Stimulated activated CD8-positive, alpha-beta memory T cell treated with anti-CD3 and anti-CD28 coated beads, Interleukin-4, amount 100 ng/mL, for 4 hours (primary cell): ENCODE data around the gene TADA2A.
A peak's percentile ranks its signal among the peaks of the same experiment; 100 is the strongest.

Source experiments
- DNase-seq, 2 donors: peaks; one replicate each; pipeline ENCODE4 v3.0.0-alpha.2; 2020; ENCODE audit warnings: low read depth in 2 of 2, low spot score in 1 of 2

Gene TADA2A, protein sequence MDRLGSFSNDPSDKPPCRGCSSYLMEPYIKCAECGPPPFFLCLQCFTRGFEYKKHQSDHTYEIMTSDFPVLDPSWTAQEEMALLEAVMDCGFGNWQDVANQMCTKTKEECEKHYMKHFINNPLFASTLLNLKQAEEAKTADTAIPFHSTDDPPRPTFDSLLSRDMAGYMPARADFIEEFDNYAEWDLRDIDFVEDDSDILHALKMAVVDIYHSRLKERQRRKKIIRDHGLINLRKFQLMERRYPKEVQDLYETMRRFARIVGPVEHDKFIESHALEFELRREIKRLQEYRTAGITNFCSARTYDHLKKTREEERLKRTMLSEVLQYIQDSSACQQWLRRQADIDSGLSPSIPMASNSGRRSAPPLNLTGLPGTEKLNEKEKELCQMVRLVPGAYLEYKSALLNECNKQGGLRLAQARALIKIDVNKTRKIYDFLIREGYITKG

GRCh38 chr17:37406635-37407461, at the start of gene TADA2A, which contains the start of gene ACACA:
TADA2A (plus strand) TSS chr17:37406886; CDS start chr17:37411366, 4,480 bp downstream.
ACACA (minus strand) TSS chr17:37406836; CDS start chr17:37406299, 537 bp downstream.
- DNase-seq: peak; percentile 23 to 57

GRCh38 chr17:37358098-37358829, 48.4 kb upstream of the TADA2A start:
- DNase-seq: peak in 1 of 2 donors; percentile 6

- DNase-seq: peak; percentile 58 to 88
Observed at GRCh38 chr17:37358830-37359681, 47.6 kb upstream of the TADA2A start.

DNA sequence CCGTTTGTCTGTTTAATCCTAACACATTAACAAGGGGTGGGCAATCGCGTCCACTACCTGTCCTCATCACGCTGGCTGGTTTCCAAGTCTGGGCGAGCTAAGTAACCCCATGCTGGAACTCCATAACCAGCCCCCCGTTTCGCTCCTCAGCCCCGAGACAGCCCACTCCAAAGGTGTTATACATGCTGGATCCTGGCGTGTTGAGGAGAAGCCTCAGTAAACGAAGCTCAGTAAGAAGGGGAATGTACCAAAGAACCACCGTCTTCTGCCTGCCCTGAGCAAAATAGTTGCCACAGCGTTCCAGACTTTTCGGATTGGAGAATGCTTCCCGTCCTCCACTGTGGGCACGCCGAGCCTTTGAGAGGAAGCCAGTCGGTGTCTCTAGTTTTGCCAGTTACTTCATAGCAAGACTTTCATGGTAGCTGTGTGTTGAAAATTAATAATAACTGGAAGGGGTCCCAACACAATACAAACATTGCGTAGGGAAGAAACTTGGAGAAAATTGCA, 47.0 kb upstream of the TADA2A start:
- DNase-seq: no peak

DNA sequence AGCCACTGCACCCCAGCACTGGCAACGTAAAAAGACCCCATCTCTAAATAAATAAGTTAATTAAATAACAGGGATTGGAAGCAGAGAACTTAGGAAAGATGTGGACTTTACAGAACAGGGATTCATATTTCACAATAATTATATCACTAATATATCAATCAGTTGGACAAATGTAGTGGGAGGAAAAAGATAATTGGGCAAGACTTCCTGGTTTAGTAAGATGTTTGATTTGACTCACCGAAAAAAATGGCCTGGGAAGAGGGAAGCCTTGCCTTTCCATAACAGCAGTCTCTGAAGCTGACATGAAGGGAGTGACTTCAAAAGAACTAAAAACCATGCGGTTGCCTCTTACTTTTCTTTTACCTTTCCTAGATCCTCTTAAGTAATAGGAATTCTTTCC, 46.1 kb upstream of the TADA2A start:
- no peak for DNase-seq

DNA sequence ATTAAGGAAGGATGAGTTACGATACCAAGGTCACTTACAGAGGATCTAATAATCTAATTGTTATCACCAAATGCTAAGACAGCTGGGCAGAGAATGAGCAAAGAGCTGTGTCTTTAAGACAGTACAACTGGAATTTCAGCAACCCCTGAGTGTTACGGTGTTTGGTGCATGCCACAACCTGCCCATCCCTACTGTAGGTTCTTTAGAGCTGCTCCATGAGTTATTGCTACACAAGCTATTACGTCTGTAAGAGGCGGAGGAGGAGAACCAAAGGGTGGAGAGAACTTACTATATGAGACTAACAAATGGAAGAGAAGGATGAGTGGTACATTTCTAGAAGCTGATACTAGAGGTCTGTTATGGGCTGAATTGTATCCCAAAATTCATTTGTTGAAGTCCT, 45.1 kb upstream of the TADA2A start:
- no peak for DNase-seq

- DNase-seq: no peak
Observed at GRCh38 chr17:37365589-37365988, 41.1 kb upstream of the TADA2A start.

- no peak for DNase-seq
Observed at GRCh38 chr17:37368577-37368976, 38.1 kb upstream of the TADA2A start.

- peak; percentile 6 to 34 for DNase-seq
Observed at GRCh38 chr17:37373530-37374159, 33.0 kb upstream of the TADA2A start.

- no peak for DNase-seq
Observed at GRCh38 chr17:37375706-37376105, 31.0 kb upstream of the TADA2A start, which contains the start of gene C17orf78. C17orf78 (plus strand) TSS chr17:37375985; CDS start chr17:37376093, 108 bp downstream.

DNA sequence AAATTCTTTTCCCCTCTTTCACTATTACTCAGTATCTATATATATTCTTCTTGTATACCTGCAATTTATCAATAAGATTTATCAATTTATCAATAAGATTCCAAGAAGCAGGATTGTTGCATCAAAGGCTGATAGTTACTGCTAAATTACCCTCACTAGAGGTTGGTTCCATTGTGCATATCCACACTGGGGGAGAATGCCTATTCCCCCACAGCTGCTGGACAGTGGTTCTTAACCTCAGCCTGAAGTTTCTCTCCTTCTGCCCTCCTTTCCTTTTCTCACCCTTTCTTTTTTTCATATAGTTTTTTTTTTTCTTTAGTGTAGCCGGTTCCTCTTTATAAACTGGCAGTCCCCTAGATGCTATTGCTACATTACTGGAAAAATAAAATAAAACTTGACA, 24.6 kb upstream of the TADA2A start:
- DNase-seq: no peak

- DNase-seq: no peak
Observed at GRCh38 chr17:37384560-37385149, 22.0 kb upstream of the TADA2A start.

DNA sequence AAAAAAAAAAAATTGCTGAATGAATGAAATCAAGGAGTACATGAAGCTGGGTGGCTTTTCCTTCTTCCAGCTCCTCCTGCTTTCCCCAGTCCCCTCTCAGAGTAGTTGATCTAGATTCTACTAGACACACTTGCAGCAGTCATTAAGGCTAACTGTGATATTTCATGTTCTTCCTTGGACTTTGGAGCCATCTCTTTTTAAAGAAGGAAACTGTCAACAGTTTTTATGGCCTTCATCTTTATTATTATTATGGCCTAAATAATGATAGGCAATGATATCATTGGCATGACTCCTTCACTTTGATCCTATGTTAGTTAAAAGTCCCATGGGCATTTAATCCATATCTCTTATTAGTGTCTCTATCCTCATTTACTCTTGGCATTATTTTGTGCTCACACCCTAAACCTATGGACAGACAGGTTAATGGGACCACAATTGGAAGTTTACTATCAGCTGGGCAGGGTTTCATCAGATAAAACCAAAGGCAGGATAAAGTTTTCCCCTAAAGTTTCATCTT, 21.2 kb upstream of the TADA2A start:
- no peak for DNase-seq

- no peak for DNase-seq
Observed at GRCh38 chr17:37386462-37386861, 20.2 kb upstream of the TADA2A start.

GRCh38 chr17:37388266-37388665, 18.4 kb upstream of the TADA2A start:
- no peak for DNase-seq

DNA sequence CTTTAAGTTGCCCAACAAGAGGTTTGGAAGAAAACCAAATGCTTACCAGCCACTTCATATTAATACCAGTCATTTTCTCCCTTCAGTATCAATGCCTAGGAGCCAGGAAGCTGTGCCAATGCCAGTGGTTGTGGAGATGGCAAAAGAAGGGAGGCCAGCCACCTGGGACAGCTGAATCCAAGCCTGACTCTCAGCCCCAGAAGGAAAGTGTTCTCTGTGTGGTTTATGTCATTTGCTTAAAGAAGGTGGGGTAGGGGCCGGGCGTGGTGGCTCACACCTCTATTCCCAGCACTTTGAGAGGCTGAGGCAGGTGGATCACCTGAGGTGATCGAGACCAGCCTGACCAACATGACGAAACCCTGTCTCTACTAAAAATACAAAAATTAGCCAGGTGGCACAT, 17.5 kb upstream of the TADA2A start:
- no peak for DNase-seq

- DNase-seq: no peak
Observed at GRCh38 chr17:37391146-37391545, 15.5 kb upstream of the TADA2A start.

- DNase-seq: no peak
Observed at GRCh38 chr17:37392024-37392590, 14.6 kb upstream of the TADA2A start.

- DNase-seq: no peak
Observed at GRCh38 chr17:37393352-37393751, 13.3 kb upstream of the TADA2A start.
